Kidney (tissue), 14 donors: ENCODE measurements around the gene RPTN. TPM values are rescaled to one million over a fixed set of nuclear protein-coding genes. Genes with fewer than 3 reads are reported as not detected.
A peak's percentile ranks its signal among the peaks of the same experiment; 100 is the strongest.

Source experiments
- DNase-seq, 5 donors: peaks; one replicate each; pipeline ENCODE4 v3.0.0-alpha.2; 2013 to 2020
- FAIRE-seq: peaks from 2 replicates; lab custom pipeline; 2012; peaks lifted over from hg19 to GRCh38; lab: Jason Lieb, UNC
- H3K27ac ChIP-seq, 2 donors: one replicate each; pipeline ENCODE4 v1.7.0; 2013; ENCODE audit warnings: low read depth in 2 of 2, low read length in 2 of 2, inconsistent platforms in 1 of 2
- H3K27me3 ChIP-seq: one replicate; pipeline ENCODE4 v1.7.1; 2013; ENCODE audit warnings: low read length, inconsistent platforms; ENCODE audit not compliant: control insufficient read depth, insufficient read depth
- H3K36me3 ChIP-seq, 3 donors: one replicate each; pipeline versions ENCODE4 v1.7.0 to v1.7.1; 2013; ENCODE audit warnings: low read length in 3 of 3, control low read depth in 1 of 3, inconsistent platforms in 1 of 3; ENCODE audit not compliant: insufficient read depth in 3 of 3, control insufficient read depth in 2 of 3
- H3K4me1 ChIP-seq, 3 donors: one replicate each; pipeline versions ENCODE4 v1.7.0 to v1.7.1; 2013; ENCODE audit warnings: low read length in 3 of 3, inconsistent platforms in 1 of 3, low read depth in 1 of 3; ENCODE audit not compliant: control insufficient read depth in 2 of 3, insufficient read depth in 2 of 3
- H3K4me3 ChIP-seq, 3 donors: one replicate each; pipeline versions ENCODE4 v1.7.0 to v1.8.1; 2013; ENCODE audit warnings: low read length in 3 of 3, control low read depth in 1 of 3, inconsistent platforms in 1 of 3
- H3K9ac ChIP-seq, 3 donors: one replicate each; pipeline versions ENCODE4 v1.7.0 to v1.7.1; 2013; ENCODE audit warnings: low read length in 3 of 3, control low read depth in 1 of 3, inconsistent platforms in 1 of 3
- H3K9me3 ChIP-seq, 3 donors: one replicate each; pipeline versions ENCODE4 v1.7.0 to v1.7.1; 2013; ENCODE audit warnings: low read length in 3 of 3, control low read depth in 1 of 3, inconsistent platforms in 1 of 3; ENCODE audit not compliant: control insufficient read depth in 2 of 3, insufficient read depth in 1 of 3
- CTCF ChIP-seq: IDR thresholded peaks from 3 replicates; pipeline ENCODE4 v1.5.1; 2012; ENCODE audit warnings: mild to moderate bottlenecking, moderate library complexity, borderline replicate concordance; ENCODE audit not compliant: insufficient read depth; ENCODE audit errors: extremely low read depth
- intact Hi-C: fragments of 100-400 bp; cut with DNase I; formaldehyde crosslinking; loops from one replicate; pipeline ENCODE4 v1.11.1; 2022
- polyA plus RNA-seq: library from polyadenylated mRNA; stranded (reverse); fragments of 350-450 nt; fragmentation: Illumina TruSeq; extraction: RNeasy Lipid Tissue Mini Kit (QIAGEN cat#74804); gene quantifications from one replicate; pipeline ENCODE4 v1.2.3, GENCODE V29; 2014; ENCODE audit warnings: low read depth, low replicate concordance; ENCODE audit not compliant: insufficient read depth
- total RNA-seq: library from RNA; stranded (reverse); fragmentation: NEBNext Ultra II Directional; extraction: Animal tissue kit (Norgen Biotek cat#: 25700); gene quantifications from one replicate; pipeline ENCODE4 v1.2.1, GENCODE V29; 2021
- donor health status: control.
- donor health status: control.
- donor health status: control.
- donor health status: control.
- donor health status: control.
- donor health status: DM: yes; HTN: yes; CAD: no.
- donor health status: Normal renal cell carcinoma (clear cell type).

Gene RPTN
- total and polyA plus RNA-seq, 2 donors from 2014 or later: not detected

GRCh38 chr1:152107031-152107983, 51.7 kb downstream of the RPTN start:
- no peak for FAIRE-seq
- DNase-seq: peak in 4 of 5 donors; percentile 1 to 45 (median 15)
- no peaks in the 10 kb centered on the region for H3K36me3 ChIP-seq
- H3K27ac ChIP-seq: no peak overlapping the region
- no peak overlapping the region for H3K9ac ChIP-seq
- H3K27me3 ChIP-seq: peaks cover 48% of the 10 kb centered on the region
- H3K4me1 ChIP-seq: peaks cover 0 to 18% (median 0%) of the 10 kb centered on the region in 3 donors
- TF ChIP-seq CTCF: no peak
- H3K4me3 ChIP-seq: no peak overlapping the region
- intact Hi-C loops: no loop called here
- H3K9me3 ChIP-seq: peaks cover 0 to 3% (median 0%) of the 10 kb centered on the region in 3 donors

- no peak for FAIRE-seq
- no peak for TF ChIP-seq CTCF
Observed at GRCh38 chr1:152104854-152105253, 54.2 kb downstream of the RPTN start.

More at GRCh38 chr1:152104854-152105253, 54.2 kb downstream of the RPTN start:
- H3K9ac ChIP-seq: no peak overlapping the region
- peaks cover 43% of the 10 kb centered on the region for H3K27me3 ChIP-seq
- H3K4me1 ChIP-seq: peaks cover 0 to 7% (median 0%) of the 10 kb centered on the region in 3 donors
- no peak for DNase-seq
- H3K4me3 ChIP-seq: no peak overlapping the region
- H3K36me3 ChIP-seq: no peaks in the 10 kb centered on the region
- intact Hi-C loops: no loop called here
- peaks cover 0 to 3% (median 0%) of the 10 kb centered on the region in 3 donors for H3K9me3 ChIP-seq
- H3K27ac ChIP-seq: no peak overlapping the region

Other genes starting within 250 kb of the RPTN start
- gene THEM4, start 249.7 kb downstream of the RPTN start, total RNA-seq: 17.5 TPM
- gene THEM4, start 249.7 kb downstream of the RPTN start, polyA plus RNA-seq: 27.9 TPM
- gene S100A10, start 165.4 kb downstream of the RPTN start, total RNA-seq: 467 TPM
- gene S100A10, start 165.4 kb downstream of the RPTN start, polyA plus RNA-seq: 500 TPM
- gene S100A11, start 122.2 kb downstream of the RPTN start, total RNA-seq: 835 TPM
- 925 TPM for gene S100A11, start 122.2 kb downstream of the RPTN start, polyA plus RNA-seq
- gene TCHHL1, start 70.2 kb downstream of the RPTN start, total RNA-seq: not detected
- not detected for gene TCHHL1, start 70.2 kb downstream of the RPTN start, polyA plus RNA-seq
- 0.13 TPM for gene TCHH, start 43.8 kb downstream of the RPTN start, total RNA-seq
- not detected for gene TCHH, start 43.8 kb downstream of the RPTN start, polyA plus RNA-seq
- not detected for gene HRNR, start 65.0 kb upstream of the RPTN start, total RNA-seq
- gene HRNR, start 65.0 kb upstream of the RPTN start, polyA plus RNA-seq: not detected
- gene FLG, start 166.0 kb upstream of the RPTN start, total RNA-seq: not detected
- not detected for gene FLG, start 166.0 kb upstream of the RPTN start, polyA plus RNA-seq
- gene FLG2, start 200.8 kb upstream of the RPTN start, total RNA-seq: not detected
- gene FLG2, start 200.8 kb upstream of the RPTN start, polyA plus RNA-seq: not detected